CMK (cell line): Measurements from ENCODE around the gene ILDR1.
"Not testable (repeated sequence)": the region's sequence is repeated elsewhere in the genome, so short reads cannot be mapped to it uniquely, and the experiment has no call there.

ENCODE experiments used
- DNase-seq: peaks from one replicate; pipeline ENCODE4 v3.0.0-alpha.2; 2010; ENCODE audit warnings: low read depth

ILDR1 gene

GRCh38 chr3:121943431-121943830 lies 78.6 kb downstream of the ILDR1 start:
- DNase-seq = no peak

GRCh38 chr3:121942116-121942786 lies 79.8 kb downstream of the ILDR1 start:
- no peak for DNase-seq

- DNase-seq = no peak
These were observed 80.5 kb downstream of the ILDR1 start for GRCh38 chr3:121941592-121941991.

GRCh38 chr3:121938141-121938855 lies 83.7 kb downstream of the ILDR1 start:
- not testable (repeated sequence) for DNase-seq
